Left renal cortex interstitium (tissue), 4 donors: ENCODE data around the gene DKC1. TPM values are rescaled to one million over a fixed set of nuclear protein-coding genes. Genes with fewer than 3 reads are reported as not detected.
"Not testable (repeated sequence)": the region's sequence is repeated elsewhere in the genome, so short reads cannot be mapped to it uniquely, and the experiment has no call there.

ENCODE experiments used
- DNase-seq, 4 donors: peaks; one replicate each; pipeline ENCODE4 v3.0.0-alpha.2; 2013; ENCODE audit warnings: low read depth in 4 of 4, low spot score in 2 of 4, missing footprints in 1 of 4
- polyA plus RNA-seq, 4 donors: library from polyadenylated mRNA; unstranded; fragments of 120-200 nt; gene quantifications; one replicate each; pipeline ENCODE4 v1.2.1, GENCODE V29; 2013; ENCODE audit not compliant: insufficient read length in 4 of 4

Gene DKC1
- polyA plus RNA-seq, 4 donors = 50.8 to 69.1 (median 62.2) TPM

GRCh38 chrX:154817048-154817618 lies 54.5 kb downstream of the DKC1 start:
- not testable (repeated sequence) for DNase-seq

GRCh38 chrX:154818916-154819770 lies 56.5 kb downstream of the DKC1 start:
- no peak for DNase-seq

- no peak for DNase-seq
These were observed 57.2 kb downstream of the DKC1 start for GRCh38 chrX:154819771-154820341.

GRCh38 chrX:154821523-154821922 lies 58.9 kb downstream of the DKC1 start:
- no peak for DNase-seq

GRCh38 chrX:154822029-154822428 lies 59.4 kb downstream of the DKC1 start:
- no peak for DNase-seq

GRCh38 chrX:154824638-154825037 lies 62.0 kb downstream of the DKC1 start:
- no peak for DNase-seq

- not testable (repeated sequence) for DNase-seq
These were observed 62.9 kb downstream of the DKC1 start for GRCh38 chrX:154825586-154825985.

Other genes starting within 250 kb of the DKC1 start
- gene FAM3A, start 246.6 kb upstream of the DKC1 start, polyA plus RNA-seq = 10 to 100 TPM; 34.1 to 47.8 (median 40.2) TPM
- 10 to 100 TPM; 32.4 to 47.8 (median 41.6) TPM for gene G6PD, start 216.0 kb upstream of the DKC1 start, polyA plus RNA-seq
- 10 to 100 TPM; 13.9 to 24.2 (median 19.2) TPM for gene IKBKG, start 215.2 kb upstream of the DKC1 start, polyA plus RNA-seq
- not detected for gene CTAG1A, start 177.7 kb upstream of the DKC1 start, polyA plus RNA-seq
- gene CTAG1B, start 143.6 kb upstream of the DKC1 start, polyA plus RNA-seq = not detected
- gene CTAG2, start 109.3 kb upstream of the DKC1 start, polyA plus RNA-seq = not detected
- 1 to 10 TPM; 2.0 to 2.4 (median 2.3) TPM for gene GAB3, start 11.8 kb upstream of the DKC1 start, polyA plus RNA-seq
- gene MPP1, start 42.6 kb downstream of the DKC1 start, polyA plus RNA-seq = 10 to 100 TPM; 28.4 to 38.3 (median 34.2) TPM
- gene SMIM9, start 71.8 kb downstream of the DKC1 start, polyA plus RNA-seq = not detected
- gene F8A1, start 123.5 kb downstream of the DKC1 start, polyA plus RNA-seq = 10 to 100 TPM in 3 of 4 donors, 1 to 10 TPM in 1; 9.0 to 22.9 (median 17.4) TPM